Activated T-cell treated with anti-CD3 and anti-CD28 coated beads for 4 hours (primary cell): ENCODE data around the gene ARMH3.

Source experiments
- DNase-seq: peaks from one replicate; pipeline ENCODE4 v3.0.0-alpha.2; 2020

ARMH3 gene

DNA sequence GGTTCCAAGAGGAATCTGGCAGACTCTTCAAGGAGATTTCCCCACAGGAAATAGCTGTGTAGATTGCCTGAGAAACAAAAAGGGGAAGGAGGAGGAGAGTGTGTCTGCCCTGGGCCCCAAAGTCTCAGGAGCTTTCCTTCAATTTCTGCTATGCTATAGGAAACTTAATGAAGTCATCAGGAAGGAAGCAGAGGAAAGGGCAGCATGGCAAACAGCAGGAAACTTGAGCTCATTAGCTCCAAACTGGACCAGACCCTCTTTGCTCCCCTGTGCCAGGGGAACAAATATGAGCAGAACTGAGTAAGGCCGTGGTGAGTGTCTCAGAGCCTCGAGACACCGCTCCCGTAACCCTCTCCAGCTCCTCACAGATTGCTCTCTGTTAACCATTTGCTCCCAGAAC, 207.6 kb downstream of the ARMH3 start:
- no peak for DNase-seq

DNA sequence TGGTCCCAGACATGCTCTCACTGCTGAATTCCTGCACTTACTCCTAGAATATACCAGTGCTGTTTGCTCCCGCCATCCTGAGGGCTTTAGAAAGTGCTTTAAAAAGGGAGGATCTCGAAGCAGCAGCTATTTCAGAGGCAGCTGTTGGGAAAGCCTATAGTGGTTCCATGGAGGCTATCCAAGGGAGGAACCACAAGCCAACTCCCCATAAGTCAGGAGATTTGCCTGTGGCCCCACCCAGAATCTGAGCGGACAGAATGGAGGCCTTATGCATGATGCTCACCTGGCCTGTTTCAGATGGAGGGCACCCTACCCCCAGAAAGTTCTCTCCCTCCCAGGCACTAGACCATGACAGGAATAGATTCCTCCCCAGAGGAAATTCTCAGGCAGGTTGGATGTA, 210.1 kb downstream of the ARMH3 start:
- DNase-seq = no peak

DNA sequence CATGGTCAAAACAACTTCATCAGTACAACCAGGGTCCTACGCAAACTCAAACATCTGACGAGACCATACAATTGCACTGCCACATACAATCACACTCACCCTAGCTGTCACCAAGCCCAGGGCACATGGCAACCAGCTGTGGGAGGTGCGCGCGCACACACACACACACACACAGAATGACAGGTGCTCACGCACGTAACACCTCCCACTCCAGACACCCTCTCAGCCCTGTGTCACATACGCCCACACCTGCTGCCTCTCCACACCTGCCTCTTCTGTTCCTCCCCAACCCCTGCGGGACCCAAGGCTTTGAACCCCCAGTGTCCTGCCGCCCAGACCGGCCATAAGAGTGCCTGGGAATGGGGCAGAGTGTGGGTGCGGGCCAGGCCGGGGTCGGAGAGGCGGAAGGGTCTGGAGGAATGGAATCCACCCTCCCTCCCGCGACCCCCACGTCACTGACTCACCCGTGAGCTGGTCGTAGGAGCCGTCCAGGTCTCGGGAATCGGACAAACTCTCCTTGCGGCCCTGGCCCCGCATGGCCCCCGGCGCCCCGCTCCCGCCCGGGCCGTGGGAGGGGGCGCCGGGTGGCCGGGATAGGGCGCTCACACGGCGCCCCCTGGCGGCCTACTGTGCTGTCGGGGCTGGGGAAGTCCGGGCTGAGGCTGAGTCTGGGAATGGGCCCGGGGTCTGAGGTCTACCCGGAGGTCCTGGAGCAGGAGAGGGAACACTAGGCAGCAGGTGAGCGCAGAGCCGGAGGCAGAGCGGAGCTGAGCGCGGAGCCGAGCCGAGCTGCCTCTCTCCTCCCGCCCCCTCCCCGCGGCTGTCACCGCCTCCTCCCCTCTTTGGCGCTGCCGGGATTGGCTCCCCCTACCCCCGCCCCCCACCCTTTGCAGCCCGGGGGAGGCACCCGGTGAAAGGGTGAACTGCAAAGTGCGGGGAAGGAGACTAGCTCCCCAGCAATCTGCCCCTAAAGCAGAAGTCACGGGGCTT, 212.6 kb downstream of the ARMH3 start, which contains the start of gene KCNIP2:
Gene KCNIP2, minus strand, starts transcription at position 769 of the 990 bp plus-strand sequence. Its CDS starts 232 bp downstream, at position 537.
- DNase-seq = peak; percentile 61

DNA sequence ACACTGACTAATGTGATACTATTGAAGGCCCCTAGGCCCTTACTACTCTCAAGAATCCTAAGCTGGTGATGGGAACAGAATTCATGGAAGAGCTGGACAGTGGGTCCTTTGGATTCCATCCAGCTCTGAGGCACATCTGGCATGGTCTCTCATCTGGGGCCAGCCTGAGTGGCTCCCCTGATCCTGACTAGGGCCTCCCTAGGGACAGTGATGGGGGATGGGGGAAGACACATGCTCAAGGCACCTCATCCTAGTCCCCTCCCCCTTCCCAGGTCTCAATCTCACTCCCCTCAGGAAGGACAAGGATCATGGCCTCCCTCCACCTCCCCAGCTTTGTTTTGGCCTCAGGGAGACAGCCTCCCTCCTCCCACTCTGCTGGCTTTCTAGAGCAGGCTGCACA, 214.1 kb downstream of the ARMH3 start:
- DNase-seq = no peak

DNA sequence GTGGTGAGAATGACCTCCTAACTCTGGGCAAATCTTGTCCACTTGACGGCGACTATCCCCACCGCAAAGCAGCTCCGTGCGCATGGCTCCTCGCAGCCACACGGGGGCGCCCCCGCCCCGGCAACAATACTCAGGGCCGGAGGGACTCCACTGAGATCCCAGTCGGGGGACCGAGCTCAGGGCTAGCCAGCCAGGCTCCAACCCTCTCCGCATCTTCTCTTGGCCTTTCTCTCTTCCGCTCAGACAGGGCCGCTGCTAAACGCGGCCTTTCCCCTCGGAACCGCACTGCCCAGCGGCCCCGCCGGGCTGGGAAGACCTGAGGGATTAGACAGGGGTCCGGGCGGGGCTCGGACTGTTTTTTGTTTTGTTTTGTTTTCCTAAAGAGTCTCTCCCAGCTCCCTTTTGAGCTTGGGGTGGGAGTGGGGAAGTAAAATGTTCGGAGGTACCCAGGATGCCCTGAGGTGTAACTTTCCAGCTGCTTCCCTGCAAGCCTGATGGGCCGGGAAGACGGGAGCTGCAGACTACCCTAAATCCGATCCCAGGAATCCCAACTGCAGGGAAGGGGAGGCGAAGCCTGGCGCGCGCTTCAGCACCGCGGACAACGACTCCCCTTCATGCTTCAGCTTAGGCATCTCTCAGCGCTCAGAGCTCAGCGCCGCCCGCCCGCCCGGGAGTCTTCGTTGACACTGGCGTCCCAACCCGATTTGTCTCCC, 215.1 kb downstream of the ARMH3 start:
- DNase-seq = peak; percentile 61

DNA sequence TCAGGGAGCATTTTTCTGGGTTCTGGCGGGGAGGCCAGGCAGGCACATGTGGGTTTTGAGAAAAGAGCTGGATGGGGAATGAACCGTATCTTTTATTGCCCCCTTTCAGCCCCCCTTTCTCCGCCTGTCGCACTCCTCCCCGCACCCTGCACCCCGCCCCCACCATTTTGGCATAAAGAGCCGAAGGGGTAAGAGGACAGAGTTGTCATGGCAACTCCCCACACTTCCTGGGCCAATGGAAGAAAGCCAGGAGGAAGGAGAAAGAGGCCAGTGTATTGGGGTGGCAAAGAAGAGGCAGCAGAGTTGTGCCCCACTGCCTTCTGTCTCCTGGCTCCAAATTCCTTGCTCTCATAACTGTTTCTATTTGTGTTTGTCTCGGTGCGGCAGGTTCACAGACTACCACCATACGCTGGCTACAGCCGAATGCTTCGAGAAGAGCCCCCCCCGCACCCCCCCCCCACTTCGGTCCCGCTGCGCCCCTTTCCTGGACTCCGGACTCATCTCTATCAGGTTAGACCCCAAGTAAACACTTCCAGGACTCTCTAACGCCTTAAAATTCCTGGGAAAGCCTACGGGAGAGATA, 215.8 kb downstream of the ARMH3 start:
- DNase-seq = no peak

DNA sequence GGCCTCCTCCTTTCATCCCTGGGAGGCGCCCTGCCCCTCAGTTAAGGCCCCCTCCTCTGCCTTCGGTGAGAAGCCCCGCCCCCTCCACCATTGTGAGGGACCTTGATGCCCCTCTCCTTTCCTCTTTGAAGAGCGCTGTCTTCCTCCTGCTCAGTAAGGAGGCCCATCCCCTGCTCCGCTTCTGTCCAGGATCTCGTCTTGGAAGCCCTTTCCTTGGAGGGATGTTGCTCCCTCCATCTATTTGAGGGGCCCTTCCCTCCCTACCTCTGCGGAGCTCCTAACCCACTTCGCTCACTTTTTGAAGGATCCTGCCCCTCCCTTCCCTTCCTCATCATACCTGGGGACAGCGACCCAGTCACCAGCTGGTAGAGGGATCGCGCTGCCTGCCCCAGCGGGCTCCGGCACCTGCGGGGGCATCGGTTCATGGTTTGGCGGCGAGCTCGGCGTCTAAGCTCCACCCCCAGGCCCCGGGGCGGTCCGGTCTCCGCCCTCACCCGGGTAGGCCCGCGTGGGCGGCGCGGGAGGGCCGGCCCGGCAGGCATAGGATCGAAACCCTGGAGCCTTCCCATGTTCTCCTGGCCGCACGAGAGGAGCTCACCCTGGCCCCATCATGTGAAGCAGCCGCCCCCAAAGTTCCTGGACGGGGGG, 216.4 kb downstream of the ARMH3 start:
- DNase-seq = peak; percentile 57

DNA sequence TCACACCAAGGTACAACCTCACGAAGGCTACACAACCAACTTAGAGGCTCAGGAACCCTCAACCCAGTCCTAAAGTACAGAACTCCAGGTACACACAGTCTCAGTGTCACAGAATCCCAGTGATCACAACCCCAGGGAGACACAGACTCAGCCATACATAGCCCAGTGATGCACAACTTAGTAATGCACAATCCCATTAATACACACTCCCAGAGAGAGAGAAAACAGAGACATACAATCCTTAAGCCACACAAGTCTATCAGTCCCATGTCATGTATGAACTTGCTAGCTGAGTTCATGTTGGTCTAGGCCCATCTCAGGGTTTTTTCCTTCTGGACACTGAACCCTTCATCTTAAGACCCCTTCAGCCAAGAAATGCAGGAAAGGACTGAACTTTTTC, 217.0 kb downstream of the ARMH3 start:
- no peak for DNase-seq

DNA sequence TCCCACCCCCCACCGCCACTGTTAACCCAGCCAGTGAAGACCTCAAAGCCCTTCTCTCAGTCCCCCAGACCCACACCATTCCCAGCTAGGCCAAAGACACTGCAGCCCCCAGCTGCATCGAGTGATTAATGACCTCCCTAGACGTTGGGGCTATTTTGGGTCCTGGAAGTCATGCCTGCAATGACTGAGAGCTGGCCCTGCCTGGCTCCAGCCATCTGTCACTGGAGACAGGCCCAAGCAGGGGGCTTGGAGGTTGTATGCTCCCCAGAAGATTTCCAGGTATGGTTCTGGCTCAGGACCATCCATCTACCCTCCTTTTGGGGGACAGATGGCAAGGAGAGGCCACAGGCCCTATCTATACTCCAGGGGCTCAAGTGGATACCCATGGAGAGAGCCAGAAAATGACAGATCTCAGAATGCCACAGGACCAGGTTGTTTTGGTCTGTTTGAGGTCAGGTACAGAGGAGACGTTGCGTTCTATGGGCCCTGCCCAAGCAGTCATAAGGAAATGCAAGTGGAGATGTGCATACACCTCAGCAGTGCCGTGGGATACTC, 217.5 kb downstream of the ARMH3 start:
- DNase-seq = no peak

DNA sequence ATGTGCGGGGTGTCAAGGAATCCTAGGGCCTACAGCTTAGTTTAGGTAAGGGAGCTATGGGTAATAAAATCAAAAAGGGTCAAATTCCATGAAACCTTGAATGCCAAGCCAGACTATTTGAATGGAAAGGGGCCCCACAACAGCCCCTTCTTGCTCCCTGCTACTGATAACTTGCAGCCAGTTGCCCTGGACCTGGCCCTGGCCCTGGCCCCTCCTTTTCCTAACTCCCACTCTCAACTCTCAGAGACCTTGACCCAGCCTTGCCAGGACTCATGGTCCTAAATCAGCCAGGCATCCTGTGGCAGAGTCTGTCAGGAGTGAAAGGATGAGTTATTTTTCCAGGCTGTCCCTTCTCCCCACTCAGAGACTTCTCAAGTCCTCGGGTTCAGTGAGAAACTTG, 218.2 kb downstream of the ARMH3 start:
- DNase-seq = no peak

DNA sequence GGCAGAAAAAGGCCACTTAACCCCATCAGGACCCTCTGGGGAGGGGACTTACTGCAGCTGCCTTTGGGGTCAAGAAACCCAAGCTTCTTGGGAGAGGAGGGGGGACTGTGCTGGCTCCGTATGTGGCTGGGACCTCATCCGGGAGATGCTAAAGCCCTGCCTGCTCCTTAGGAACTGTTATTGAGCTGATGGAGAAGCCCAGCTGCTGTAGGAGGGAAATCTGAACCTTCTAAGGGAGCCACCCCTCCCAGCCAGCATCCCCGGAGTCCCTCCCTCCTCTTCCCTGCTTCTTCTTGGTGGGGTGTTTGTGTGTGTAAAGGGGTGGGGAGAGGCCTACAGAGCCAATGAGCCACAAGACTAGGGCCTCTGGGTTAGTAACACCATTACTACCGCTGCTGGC, 220.6 kb downstream of the ARMH3 start:
- DNase-seq = no peak

DNA sequence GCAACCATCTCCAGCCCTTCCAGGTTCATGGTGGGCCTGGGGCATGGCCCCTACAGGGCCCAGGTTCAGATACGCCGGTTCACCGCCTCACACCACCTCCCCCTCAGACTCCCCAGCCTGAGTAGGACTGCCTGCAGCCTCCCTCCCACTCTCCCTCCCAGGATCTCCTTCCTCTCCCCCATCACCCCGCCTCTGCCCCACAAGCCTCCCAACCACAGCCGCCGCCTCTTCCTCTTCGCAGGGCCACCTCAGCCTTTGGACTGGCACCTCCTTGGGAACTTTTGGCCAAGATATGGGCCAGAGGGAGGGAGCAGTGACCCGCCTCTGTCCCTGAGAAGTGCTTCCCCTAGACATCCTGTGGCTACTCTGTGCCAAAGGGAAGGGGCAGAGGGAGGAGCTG, 221.6 kb downstream of the ARMH3 start:
- DNase-seq = no peak

DNA sequence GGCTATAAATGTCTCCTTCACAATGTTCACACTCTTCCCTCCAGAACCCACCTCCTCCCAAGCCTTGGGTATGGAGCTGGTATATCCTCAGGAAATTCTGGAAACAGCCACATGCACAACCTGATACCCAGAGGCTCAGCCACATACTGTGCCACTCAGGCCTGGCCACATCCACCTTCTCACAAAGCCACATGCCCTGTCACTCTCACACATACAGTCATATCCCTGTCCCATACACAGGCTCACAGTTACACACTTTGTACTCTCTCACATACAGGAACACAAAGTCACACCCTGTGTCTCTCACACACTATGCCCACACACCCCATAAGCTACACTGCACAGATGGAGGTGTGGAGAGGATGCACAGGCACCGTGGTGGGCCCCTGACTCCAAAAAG, 222.5 kb downstream of the ARMH3 start:
- no peak for DNase-seq

DNA sequence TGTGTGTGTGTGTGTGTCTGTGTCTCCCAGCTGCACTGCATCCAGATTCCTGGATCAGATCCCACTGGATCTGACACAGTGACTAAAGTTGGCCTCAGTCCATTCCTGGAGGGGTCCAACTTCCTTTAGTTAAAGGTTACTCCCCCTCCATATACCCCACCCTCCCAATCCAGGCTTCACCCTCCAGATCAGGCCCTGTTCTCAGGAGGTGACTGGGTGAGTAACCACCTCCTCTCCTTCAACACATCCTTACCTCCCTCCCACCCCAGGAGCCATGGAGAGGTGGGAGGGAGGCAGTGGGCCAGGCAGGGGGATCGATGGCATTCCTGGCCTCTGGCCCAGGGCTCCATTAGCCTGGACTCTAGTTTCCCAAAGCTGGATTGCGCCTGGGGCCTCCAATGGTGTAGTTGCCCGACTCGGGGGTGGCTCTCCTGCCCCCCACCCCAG, 223.6 kb downstream of the ARMH3 start:
- no peak for DNase-seq

DNA sequence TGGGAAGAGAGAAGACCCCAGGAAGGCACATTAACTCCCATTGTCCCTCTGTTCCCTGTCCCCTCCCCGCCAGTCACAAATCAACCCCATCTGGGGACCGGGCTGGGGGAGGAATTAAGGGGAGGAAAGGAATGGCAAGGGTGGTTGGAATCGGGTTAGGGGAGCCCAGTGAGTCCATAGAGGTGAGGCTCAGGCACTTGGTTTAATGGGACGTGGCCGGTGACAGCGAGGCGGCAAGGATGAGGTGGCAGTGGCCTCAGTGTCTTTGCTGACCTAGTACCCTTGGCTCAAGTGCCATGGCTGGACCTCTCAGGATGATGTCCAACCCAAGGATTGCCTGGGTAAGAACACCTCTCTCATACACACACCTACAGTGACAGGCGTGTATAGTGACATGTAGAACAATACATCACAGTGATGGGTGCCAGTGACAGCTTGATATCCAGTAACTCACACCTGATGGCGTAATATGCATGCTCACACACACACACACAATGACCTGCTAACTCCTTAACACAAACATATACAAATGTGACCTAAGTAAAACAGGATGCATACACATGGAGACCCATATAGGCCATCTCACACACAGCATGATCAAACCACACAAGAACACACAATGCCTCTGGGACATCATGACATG, 224.7 kb downstream of the ARMH3 start:
- no peak for DNase-seq

DNA sequence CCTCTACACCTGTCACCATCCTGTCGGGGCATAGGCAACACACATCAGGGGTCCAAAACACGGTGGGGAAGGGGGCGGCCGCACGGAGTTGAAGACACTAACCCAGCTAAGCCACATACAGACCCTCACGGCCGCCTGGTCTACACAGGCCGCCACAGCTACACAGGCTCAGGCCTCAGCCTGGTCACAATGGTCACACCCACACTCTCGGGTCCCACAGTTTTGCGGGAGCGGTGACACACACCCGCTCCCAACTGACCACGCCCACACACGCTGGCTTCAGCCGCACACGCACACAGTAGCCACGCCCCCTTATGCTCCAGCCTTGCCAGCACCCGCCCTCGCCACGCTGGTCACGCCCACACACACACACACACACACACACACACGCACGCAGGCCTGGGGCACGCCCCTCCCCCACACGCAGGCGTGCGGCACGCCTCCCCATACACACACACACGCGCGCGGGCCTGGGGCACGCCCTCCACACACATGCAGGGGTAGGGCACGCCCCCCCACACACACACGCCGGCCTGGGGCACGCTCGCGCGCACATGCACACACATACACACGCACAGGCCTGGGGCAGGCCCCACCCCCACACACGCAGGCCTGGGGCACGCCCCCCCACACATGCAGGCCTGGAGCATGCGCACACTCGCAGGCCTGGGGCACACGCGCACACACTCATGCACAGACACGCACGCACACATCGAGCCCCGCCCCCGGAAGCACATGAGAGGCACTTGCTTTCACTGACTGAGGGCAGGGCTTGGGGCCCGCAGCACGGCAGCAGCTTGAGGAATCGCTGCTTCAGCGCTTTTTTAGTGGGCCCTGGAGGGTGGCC, 225.4 kb downstream of the ARMH3 start:
- DNase-seq = peak; percentile 91

DNA sequence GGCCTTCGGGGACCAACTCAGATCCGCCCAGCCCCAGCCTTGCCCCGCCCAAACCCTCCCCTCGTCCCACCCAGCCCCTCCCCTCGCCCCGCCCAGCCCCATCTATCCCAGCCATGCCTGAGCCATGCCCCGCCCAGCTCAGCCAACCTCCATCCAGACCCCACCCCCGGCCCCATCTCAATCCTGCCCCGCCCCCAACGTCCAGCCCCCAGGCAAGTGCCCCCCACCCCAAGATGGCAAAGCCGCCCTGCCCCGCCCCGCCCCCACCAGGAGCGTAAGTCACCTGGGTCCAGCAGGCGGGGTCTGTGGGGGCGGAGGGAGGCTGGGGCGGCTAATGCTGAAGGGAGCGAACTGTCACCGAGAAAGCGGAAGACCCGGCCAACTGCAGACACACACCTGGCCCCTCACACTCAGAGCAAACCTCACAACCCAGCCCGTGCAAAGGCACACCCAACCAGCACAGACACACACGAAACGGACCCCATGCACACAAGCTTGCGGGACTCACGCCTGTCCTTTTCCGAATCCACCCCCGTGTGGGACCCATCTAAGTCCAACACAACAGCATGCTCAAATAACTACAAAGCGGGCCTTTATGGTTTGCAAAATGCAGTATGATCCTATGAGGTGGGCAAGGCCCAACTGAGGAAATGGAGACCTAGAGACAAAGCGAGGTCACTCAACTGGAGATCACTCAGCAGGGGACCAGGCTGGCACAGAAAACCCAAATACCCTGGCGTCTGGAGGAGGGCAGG, 226.2 kb downstream of the ARMH3 start:
- peak; percentile 61 for DNase-seq

DNA sequence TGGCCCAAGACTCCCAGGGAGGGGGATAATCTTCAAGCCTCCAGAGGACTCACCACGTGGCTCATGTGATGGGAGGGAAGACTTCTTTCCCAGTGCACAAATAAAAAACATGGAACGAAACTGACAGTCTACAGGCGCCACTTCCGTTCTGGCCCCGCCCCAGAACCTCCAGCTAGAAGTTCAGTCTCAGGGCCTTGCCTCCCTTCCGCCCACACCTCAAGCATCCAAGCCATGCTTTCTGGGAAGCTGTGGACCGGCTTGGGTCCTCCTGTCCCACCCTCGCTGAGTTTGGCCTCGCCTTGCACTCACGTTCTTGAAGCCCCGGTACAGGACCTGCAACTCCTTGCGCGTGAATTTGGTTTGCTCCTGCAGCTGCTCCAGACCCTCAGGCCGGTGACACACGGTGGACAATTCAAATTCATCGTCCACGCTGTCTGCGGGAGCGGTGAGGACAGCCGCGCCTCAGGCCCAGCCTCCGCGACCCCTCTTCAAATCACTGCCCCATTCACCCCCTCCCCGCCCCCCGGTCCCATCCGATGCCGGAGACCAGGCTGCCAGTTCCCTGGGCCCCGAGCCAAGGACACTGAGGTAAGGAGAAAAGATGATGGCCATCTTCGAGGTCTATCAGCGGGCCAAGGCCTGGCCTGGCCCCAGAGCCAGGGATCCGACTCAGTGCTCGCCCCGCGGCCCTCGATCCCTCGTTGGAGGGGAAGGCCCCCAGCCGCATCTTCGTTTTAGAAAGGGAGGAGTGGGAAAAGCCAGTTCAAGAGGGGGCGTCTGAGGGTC, 227.0 kb downstream of the ARMH3 start:
- no peak for DNase-seq

DNA sequence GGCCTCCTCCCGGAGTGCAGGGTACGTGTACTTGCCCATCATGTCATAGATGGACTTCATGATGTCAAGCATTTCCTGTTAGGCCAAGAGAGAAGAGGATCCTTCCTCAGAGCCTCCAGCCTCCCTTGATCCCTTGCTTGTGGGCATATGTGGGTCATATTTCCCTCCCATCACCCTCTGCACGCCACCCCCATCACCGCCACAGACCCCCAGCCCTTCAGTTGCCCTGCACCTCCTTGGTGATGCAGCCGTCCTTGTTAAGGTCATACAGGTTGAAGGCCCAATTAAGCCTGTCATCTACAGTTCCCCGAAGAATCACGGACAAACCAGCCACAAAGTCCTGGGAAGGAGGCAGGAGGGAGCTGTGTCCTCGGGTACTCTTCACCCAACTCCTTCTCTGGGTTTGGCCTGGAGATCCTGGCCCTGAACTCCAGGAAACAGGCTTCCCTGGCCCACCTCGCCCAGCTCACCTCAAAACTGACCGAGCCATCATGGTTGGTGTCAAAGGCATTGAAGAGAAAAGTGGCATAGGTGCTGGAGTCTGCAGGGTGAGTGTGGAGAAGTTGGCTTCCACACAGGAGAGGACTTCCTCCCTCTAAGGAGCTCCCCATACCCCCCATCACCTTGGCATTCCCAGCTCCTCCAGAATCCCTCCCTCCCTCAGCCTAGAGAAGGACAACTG, 227.9 kb downstream of the ARMH3 start:
- no peak for DNase-seq
